HUES64 (cell line): ENCODE results near the gene VCL. TPM values are rescaled to one million over a fixed set of nuclear protein-coding genes. Genes with fewer than 3 reads are reported as not detected.
"Not testable (repeated sequence)": the region's sequence is repeated elsewhere in the genome, so short reads cannot be mapped to it uniquely, and the experiment has no call there.

Experiments used
- H3K27ac ChIP-seq: 2 replicates; pipeline ENCODE4 v1.7.0; 2013; ENCODE audit warnings: low read depth, low read length, inconsistent platforms
- H3K27me3 ChIP-seq: 2 replicates; pipeline ENCODE4 v1.6.1; 2013; ENCODE audit warnings: mild to moderate bottlenecking, low read length; ENCODE audit not compliant: insufficient read depth
- H3K36me3 ChIP-seq: 2 replicates; pipeline ENCODE4 v1.6.1; 2013; ENCODE audit warnings: mild to moderate bottlenecking, low read length; ENCODE audit not compliant: insufficient read depth
- H3K4me1 ChIP-seq: 2 replicates; pipeline ENCODE4 v1.6.1; 2013; ENCODE audit warnings: mild to moderate bottlenecking, low read length, moderate library complexity; ENCODE audit not compliant: insufficient read depth
- H3K4me3 ChIP-seq: 2 replicates; pipeline ENCODE4 v1.5.1; 2013; ENCODE audit warnings: mild to moderate bottlenecking, low read length, moderate library complexity
- H3K9ac ChIP-seq: 2 replicates; pipeline ENCODE4 v1.6.1; 2013; ENCODE audit warnings: mild to moderate bottlenecking, low read depth, low read length
- H3K9me3 ChIP-seq: 2 replicates; pipeline ENCODE4 v1.6.1; 2013; ENCODE audit warnings: low read depth, low read length; ENCODE audit not compliant: insufficient read depth
- WGBS: fragments of 150-250, 120-280 bp; methylation state at CpG from one replicate; pipeline ENCODE4 v1.1.7; 2013; ENCODE audit warnings: missing lambda C conversion rate; 5-methylcytosine and 5-hydroxymethylcytosine counted together
- polyA plus RNA-seq, 2 experiments: library from polyadenylated mRNA; stranded (reverse); fragments of 50-300 nt; gene quantifications; one replicate each; pipeline ENCODE4 v1.2.3, GENCODE V29; 2013

VCL gene
- polyA plus RNA-seq (2013, experiment 1 of 2): 144 TPM
- 145 TPM for polyA plus RNA-seq (2013, experiment 2 of 2)

DNA sequence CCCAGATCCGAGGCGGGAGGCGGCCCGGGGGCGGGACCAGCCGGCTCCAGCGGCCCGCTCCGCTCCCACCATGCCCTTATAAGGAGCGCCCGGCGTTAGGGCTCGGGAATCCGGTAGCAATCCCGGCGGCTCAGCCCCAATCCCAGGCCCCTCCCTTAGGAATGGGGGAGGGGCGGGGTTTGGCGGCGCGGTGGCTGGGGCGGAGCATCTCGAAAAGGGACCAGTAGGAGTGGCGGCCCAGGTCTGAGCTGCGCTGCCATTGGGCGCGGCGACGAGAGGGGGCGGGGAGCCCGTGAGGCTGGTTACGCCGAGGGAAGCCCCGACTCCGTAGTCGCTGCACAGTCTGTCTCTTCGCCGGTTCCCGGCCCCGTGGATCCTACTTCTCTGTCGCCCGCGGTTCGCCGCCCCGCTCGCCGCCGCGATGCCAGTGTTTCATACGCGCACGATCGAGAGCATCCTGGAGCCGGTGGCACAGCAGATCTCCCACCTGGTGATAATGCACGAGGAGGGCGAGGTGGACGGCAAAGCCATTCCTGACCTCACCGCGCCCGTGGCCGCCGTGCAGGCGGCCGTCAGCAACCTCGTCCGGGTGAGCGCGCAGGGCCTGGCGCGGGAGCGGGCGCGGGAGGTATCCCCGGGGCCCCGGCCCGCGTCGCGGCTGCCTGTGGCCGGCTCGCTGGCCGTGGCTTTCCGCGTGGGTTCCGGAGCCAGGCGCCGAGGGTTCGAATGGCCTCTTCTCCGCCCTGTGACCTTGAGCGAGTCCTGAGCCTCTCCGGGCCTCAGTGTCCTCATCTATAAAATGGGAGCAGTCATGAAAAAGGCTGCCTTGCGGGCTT, at the start of gene VCL:
VCL (plus strand) TSS at position 330 of the 836 bp plus-strand sequence; CDS start at position 422, 92 bp downstream.
- Histone ChIP-seq H3K27ac (peak within 1 kb of the TSS; percentile 99), H3K4me1 (peaks cover 17% of the 10 kb centered on the region), H3K9ac (peak within 1 kb of the TSS; percentile 99), H3K9me3 (no peaks in the 10 kb centered on the region), H3K4me3 (peak within 1 kb of the TSS; percentile 95), H3K36me3 (peaks cover 24% of the 10 kb centered on the region), H3K27me3 (no peaks in the 10 kb centered on the region)
- under 1% methylated on average over 92 of the region's 92 CpGs for WGBS

DNA sequence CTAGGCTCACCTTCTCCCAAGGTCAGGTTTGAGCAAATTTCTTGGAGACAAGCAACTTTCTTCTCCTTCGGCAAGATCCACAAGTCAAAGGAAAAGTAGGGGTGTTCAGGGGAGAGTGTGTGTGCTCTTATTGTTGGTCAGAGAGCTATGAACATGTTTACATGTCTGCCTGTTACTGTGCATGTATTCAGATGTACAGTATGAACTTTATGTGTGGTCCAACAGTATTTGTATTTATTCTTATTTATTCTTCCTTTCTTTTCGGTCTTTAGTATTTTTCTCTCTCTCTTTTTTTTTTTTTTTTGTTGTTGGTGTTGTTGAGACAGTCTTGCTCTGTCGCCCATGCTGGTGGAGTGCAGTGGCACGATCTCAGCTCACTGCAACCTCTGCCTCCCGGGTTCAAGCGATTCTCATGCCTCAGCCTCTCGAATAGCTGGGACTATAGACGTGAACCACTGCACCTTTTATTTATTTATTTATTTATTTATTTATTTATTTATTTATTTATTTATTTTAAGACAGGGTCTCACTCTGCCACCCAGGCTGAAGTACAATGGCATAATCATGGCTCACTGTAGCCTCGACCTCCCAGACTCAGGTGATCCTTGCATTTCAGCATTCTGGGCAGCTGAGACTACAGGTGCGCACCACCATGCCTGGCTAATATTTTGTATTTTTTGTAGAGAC, 48.8 kb upstream of the VCL start:
- peaks cover 4% of the 10 kb centered on the region; the same call in 1 of the 2 replicates for H3K4me1 ChIP-seq
- H3K4me3 ChIP-seq: no peak overlapping the region
- 89% methylated on average over 7 of the region's 10 CpGs for WGBS
- H3K27ac ChIP-seq: no peak overlapping the region
- no peak overlapping the region for H3K9ac ChIP-seq
- no peaks in the 10 kb centered on the region for H3K36me3 ChIP-seq
- 0 out of 2 replicates have a peak, but pooled peaks cover 3% of the 10 kb centered on the region for H3K9me3 ChIP-seq
- H3K27me3 ChIP-seq: no peaks in the 10 kb centered on the region

DNA sequence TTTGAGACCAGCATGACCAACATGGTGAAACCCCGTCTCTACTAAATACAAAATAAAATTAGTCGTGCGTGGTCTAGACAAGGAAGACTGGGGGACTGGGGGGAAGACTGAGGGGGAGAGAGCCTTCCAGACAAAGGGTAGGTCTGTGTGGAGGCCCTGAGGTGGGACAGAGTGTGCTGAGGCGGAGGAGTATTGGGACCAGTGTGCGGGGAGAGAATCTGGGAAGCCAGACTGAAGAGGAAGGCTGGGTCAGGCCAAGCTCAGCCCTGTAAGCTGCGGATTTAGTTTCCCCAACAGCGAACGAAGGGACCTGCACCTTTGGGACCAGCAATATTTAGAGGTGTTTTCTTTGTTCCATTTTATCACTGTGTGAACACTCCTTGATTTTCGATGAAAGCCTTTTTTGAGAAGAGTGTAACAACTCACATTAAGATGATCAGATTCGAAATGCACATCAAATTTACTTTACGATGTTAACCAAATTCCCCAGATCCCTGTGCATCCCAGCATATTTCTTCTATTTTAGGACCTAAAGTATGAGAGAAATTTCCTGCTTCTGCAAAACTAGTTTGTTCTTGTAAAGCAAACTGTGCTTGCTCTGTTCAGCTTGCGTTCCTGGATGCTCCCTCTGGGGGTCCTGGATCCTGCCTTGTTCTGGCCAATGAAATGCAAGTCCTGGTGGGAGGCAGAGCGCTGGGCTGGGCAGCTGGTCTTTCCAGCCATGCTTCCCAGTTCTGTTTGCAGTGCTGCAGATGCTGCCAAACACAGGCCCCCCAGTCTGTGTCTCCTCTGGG, 47.6 kb upstream of the VCL start:
- Histone ChIP-seq H3K9ac (no peak overlapping the region), H3K27me3 (no peaks in the 10 kb centered on the region), H3K27ac (no peak overlapping the region), H3K4me1 (peaks cover 4% of the 10 kb centered on the region; the same call in 1 of the 2 replicates), H3K36me3 (no peaks in the 10 kb centered on the region), H3K9me3 (no peaks in the 10 kb centered on the region), H3K4me3 (no peak overlapping the region)
- 84% methylated on average over 13 of the region's 13 CpGs for WGBS

DNA sequence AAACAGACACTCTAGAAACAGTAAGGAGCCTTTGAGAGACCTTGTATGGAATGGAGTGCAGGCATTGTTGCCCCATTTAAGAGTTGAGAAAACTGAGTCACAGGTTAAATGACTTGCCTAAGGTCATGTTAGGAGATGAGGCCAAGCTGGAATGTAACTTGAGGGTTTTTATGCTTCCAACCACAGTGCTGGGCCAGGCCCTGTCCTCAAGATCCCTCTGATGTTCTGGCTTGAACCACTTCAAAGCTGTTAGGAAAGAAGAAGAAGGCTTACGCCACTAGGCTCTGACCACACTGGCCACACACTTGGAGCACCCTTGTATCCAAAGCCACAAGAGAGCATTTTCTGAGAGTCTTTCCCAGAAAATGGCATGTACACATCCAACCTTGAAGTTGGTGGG, 44.3 kb upstream of the VCL start:
- Histone ChIP-seq H3K4me1 (peaks cover 12% of the 10 kb centered on the region), H3K9me3 (no peaks in the 10 kb centered on the region), H3K4me3 (no peak overlapping the region), H3K27me3 (no peaks in the 10 kb centered on the region), H3K9ac (no peak overlapping the region), H3K36me3 (no peaks in the 10 kb centered on the region), H3K27ac (no peak overlapping the region)
- 91% methylated on average over 1 of the region's 1 CpG for WGBS

DNA sequence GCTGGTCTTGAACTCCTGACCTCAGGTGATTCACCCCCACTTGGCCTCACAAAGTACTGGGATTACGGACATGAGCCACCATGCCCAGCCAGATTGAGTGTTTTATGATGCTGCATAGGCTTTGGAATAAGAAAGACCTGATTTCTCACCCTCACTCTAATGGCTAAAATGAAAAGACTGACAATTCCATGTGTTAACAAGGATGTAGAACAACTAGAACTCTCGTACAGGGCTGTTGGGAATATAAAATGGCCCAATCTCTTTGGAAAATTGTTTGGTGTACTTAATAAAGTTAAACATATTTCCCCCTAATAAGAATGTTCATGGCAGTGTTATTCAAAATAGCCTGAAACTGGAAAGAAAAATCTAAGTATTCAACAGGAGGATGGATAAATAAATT, 43.2 kb upstream of the VCL start:
- H3K9ac ChIP-seq: no peak overlapping the region
- H3K27ac ChIP-seq: no peak overlapping the region
- H3K4me3 ChIP-seq: no peak overlapping the region
- no peaks in the 10 kb centered on the region for H3K9me3 ChIP-seq
- H3K36me3 ChIP-seq: no peaks in the 10 kb centered on the region
- H3K4me1 ChIP-seq: peaks cover 12% of the 10 kb centered on the region
- WGBS: 83% methylated on average over 2 of the region's 2 CpGs
- H3K27me3 ChIP-seq: no peaks in the 10 kb centered on the region

DNA sequence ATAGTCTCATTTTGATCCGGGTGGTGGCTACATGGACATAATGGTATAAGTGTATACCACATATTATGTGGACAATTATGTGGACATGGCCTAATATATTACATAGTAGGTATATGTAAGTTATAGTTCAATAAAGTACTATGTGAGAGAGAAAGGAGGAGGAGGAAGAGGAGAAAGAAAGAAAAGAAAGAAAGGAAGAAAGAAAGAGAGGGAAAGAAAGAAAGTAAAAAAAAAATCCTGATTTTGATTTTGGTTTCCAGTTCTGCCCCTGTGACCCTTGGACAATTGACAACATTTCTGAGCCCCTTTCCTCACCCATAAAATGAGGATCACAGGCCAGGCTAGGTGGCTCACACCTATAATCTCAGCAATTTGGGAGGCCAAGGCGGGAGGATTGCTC, 42.2 kb upstream of the VCL start:
- Histone ChIP-seq H3K27me3 (no peaks in the 10 kb centered on the region), H3K36me3 (no peaks in the 10 kb centered on the region), H3K4me1 (peaks cover 8% of the 10 kb centered on the region), H3K4me3 (no peak overlapping the region), H3K27ac (no peak overlapping the region), H3K9me3 (no peaks in the 10 kb centered on the region), H3K9ac (no peak overlapping the region)
- 97% methylated on average over 2 of the region's 2 CpGs for WGBS

DNA sequence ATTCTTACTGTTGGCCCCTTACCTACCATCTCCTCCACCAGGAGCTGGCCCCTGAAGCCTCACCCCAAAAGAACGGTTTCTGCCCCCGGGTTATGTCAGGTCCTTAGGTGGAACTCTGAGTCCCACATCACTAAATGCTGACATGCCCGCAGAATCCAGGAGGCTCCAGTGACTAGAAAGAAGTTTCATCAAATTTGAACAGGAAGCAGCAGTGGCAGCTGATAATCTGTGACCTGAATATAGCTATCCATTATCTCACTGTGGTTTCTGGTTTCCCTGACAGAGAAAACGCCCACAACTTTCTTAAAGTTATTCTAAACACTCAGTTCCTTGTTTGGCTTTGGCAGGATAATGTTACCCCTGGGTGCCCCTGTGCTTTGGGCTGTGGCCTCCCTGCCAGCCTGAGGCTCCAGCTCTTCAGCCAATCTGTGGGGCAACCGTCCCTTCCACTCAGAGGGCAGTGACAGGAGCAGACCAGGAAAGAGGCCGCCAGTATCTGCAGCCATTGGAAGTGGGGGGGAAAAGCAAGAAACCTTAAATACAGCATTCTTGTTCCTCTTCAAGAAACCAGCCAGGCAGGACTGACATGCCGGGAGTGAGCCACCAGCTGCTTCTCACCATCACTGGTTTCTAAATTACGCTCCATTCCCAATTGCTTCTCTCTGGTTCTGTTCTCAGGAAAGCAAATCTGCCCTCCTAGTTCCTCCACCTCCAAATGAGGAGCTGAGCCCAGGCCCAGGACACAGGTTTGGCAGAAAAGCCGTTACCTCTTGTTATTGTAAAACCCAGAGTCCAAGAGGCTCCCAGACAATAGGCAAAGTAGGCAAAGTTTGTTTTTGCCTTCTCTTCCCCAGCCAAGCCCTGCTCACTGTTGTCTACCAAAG, 41.2 kb upstream of the VCL start:
- Histone ChIP-seq H3K4me1 (peaks cover 8% of the 10 kb centered on the region), H3K9me3 (no peaks in the 10 kb centered on the region), H3K9ac (no peak overlapping the region), H3K27me3 (no peaks in the 10 kb centered on the region), H3K36me3 (no peaks in the 10 kb centered on the region), H3K4me3 (no peak overlapping the region), H3K27ac (no peak overlapping the region)
- 78% methylated on average over 9 of the region's 9 CpGs for WGBS

DNA sequence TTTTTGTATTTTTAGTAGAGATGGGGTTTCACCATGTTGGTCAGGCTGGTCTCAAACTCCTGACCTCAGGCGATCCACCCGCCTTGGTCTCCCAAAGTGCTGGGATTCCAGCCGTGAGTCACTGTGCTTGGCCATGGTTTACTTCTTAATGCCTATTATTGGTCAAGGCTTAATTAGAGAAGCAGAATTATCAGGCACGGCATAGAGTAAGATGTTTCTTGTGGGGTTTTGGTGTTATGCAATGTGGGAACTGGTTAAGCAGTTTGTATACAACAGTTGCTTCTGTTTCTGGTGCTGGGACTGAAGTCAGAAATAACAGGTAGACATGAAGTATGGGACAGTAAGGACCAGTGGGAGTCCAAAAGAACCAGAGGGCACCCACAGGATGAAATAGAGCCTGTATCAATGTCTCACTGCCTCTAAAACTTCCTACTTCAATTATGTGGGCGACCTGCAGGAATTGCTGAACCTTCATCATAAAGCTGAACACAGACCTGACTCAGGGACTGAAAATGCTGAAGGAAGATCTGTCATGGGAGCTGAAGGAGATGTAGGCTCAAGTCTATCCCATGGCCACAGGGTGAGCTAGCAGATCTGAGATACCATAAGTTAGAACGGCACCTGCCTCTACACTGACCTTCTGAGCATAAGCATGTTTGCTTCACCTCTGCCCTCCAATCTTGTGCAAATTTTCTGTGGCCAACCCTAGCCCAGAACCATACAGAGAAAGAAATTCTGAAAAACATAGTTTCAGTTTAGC, 38.3 kb upstream of the VCL start:
- no peak overlapping the region for H3K9ac ChIP-seq
- 91% methylated on average over 6 of the region's 6 CpGs for WGBS
- H3K27me3 ChIP-seq: no peaks in the 10 kb centered on the region
- no peak overlapping the region for H3K27ac ChIP-seq
- H3K9me3 ChIP-seq: no peaks in the 10 kb centered on the region
- H3K4me1 ChIP-seq: peaks cover 14% of the 10 kb centered on the region
- no peaks in the 10 kb centered on the region for H3K36me3 ChIP-seq
- H3K4me3 ChIP-seq: no peak overlapping the region

DNA sequence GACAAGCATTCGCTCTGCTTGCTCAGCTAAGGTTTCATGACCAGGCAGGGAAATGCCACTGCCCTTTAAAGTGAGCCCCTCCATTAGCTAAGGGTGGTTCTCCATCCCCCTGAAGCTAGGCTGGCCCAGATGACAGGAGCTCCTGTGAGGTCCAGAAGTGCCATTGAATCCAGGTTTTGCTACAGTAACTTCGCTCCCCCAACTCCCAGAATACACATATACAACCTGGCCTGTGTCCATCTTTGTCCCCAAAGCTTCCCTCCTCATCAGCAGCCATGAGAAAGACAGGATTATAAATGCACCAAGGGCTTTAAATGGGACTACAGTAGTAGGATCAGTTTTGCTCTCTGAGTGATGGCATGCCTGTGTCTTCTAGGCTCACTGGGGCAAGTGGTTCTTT, 35.5 kb upstream of the VCL start:
- WGBS: 94% methylated on average over 2 of the region's 2 CpGs
- H3K4me1 ChIP-seq: peaks cover 23% of the 10 kb centered on the region
- H3K27ac ChIP-seq: no peak overlapping the region
- H3K9me3 ChIP-seq: no peaks in the 10 kb centered on the region
- H3K4me3 ChIP-seq: no peak overlapping the region
- H3K36me3 ChIP-seq: no peaks in the 10 kb centered on the region
- no peaks in the 10 kb centered on the region for H3K27me3 ChIP-seq
- no peak overlapping the region for H3K9ac ChIP-seq

DNA sequence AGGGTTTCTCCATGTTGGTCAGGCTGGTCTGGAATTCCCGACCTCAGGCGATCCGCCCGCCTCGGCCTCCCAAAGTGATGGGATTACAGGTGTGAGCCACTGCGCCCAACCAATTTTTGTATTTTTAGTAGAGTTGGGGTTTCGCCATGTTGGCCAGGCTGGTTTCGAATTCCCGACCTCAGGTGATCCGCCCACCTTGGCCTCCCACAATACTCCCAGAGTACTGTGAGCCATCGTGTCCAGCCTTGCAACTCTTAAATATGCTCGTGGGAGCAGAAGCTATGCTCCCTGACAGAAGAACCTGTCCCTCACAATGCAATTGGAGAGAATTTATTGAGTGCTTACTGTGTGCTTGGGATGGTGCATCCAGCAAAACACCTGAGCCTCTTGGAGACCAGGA, 34.4 kb upstream of the VCL start:
- not testable (repeated sequence) for H3K4me3 ChIP-seq, H3K36me3 ChIP-seq, H3K9ac ChIP-seq, H3K27me3 ChIP-seq, H3K27ac ChIP-seq, H3K9me3 ChIP-seq
- WGBS: 94% methylated on average over 12 of the region's 12 CpGs
- peaks cover 35% of the 10 kb centered on the region for H3K4me1 ChIP-seq
